Measurements from ENCODE around the gene BTG3.

- TF ChIP-seq CTCF (IDR thresholded peaks at IDR 0.05; ENCODE audit: poor library complexity, severe bottlenecking) (no peak), EZH2 (IDR thresholded peaks at IDR 0.05; ENCODE audit: borderline replicate concordance, insufficient read depth, low read length, poor library complexity, severe bottlenecking) (no peak), POLR2AphosphoS5 (IDR thresholded peaks at IDR 0.05) (no peak), REST (IDR thresholded peaks at IDR 0.05; ENCODE audit: borderline replicate concordance) (no peak), EP300 (conservative IDR thresholded peaks at IDR 0.05; ENCODE audit: poor library complexity, severe bottlenecking) (no peak), RAD21 (conservative IDR thresholded peaks at IDR 0.05) (no peak), MXI1 (conservative IDR thresholded peaks at IDR 0.05; ENCODE audit: poor library complexity, severe bottlenecking) (no peak), TAF1 (IDR thresholded peaks at IDR 0.05; ENCODE audit: low read depth) (no peak)
These were observed 47.8 kb upstream of the BTG3 start for GRCh38 chr21:17660452-17660851.

Measured in neural cell (in vitro differentiated cells).